ENCODE measurements around the gene NHLRC2. TPM values are rescaled to one million over a fixed set of nuclear protein-coding genes. Genes with fewer than 3 reads are reported as not detected.
"Not testable (repeated sequence)": the region's sequence is repeated elsewhere in the genome, so short reads cannot be mapped to it uniquely, and the experiment has no call there.

Gene NHLRC2
- total RNA-seq (2014; rRNA removed; shearing (Covaris generic); ENCODE audit: low replicate concordance), result 7.9 and 19.4 TPM in 2 replicates

DNA sequence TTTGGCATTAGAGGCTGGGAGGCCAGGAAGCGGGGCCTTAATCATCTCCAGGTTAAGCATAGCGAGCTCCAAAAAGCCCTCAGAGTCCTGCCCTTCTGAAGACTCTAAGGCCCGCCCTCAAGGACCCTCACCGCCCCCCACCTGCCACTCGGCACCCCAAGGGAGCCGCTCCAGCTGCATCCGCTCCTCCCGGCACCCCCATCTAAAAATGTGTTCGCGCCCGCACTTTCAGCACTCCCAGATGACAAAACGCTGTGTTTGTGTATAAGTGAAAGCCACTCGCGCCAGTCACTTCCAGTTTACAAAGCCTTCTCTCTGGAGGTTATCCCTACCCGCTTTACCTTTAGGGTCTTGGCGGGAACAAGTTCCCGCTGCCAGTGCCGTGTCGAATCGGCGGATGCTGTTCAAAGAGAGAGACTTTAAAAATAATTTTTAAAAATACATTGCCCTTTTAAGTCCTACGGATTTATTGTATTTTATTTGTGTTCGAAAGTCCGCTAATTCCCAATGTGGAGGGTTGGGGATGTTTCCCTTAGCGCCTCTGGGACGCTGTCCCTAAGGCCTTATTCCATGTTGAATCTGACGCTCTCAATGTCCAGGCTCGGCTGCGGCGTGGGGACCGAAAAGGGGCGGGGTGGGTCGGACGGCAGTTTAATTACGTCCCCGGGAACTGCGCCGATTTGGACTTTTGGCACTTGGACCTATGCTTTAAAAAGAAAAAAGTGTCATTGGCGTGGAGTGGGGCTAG, at the start of gene NHLRC2, which contains the start of gene DCLRE1A:
Gene NHLRC2 (plus strand): TSS at position 649 of the 748 bp plus-strand sequence. CDS start 212 bp downstream, outside the sequence.
Gene DCLRE1A (minus strand): TSS at position 70 of the 748 bp plus-strand sequence. CDS start 900 bp downstream, outside the sequence.
- no peaks in the 10 kb centered on the region for H3K9me3 ChIP-seq
- H3K36me3 ChIP-seq, result peaks cover 15% of the 10 kb centered on the region
- DNase-seq, result peak; percentile 80
- H3K27me3 ChIP-seq, result no peaks in the 10 kb centered on the region
- peak within 1 kb of the TSS; percentile 85 for H3K4me3 ChIP-seq

- DNase-seq, result no peak
- peaks cover 9% of the 10 kb centered on the region; the same call in 1 of the 2 replicates for H3K27me3 ChIP-seq
- H3K9me3 ChIP-seq, result no peaks in the 10 kb centered on the region
- no peak overlapping the region for H3K4me3 ChIP-seq
- no peaks in the 10 kb centered on the region for H3K36me3 ChIP-seq
Measured at GRCh38 chr10:113806503-113806902, 48.0 kb upstream of the NHLRC2 start.

GRCh38 chr10:113808168-113808567, 46.3 kb upstream of the NHLRC2 start:
- Histone ChIP-seq H3K27me3 (peaks cover 23% of the 10 kb centered on the region; the same call in 1 of the 2 replicates), H3K9me3 (no peaks in the 10 kb centered on the region), H3K4me3 (no peak overlapping the region), H3K36me3 (no peaks in the 10 kb centered on the region)
- no peak for DNase-seq

DNA sequence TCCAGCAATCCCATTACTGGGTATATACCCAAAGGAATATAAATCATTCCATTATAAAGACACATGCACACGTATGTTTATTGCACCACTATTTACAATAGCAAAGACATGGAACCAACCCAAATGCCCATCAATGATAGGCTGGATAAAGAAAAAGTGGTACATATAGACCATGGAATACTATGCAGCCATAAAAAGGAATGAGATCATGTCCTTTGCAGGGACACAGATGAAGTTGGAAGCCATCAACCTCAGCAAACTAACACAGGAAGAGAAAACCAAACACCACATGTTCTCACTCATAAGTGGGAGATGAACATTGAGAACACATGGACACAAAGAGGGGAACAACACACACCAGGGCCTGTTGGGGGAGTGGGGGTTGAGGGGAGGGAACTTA, 39.8 kb upstream of the NHLRC2 start:
- not testable (repeated sequence) for H3K4me3 ChIP-seq, DNase-seq, H3K36me3 ChIP-seq, H3K9me3 ChIP-seq
- H3K27me3 ChIP-seq, result peaks cover 14% of the 10 kb centered on the region; the same call in 1 of the 2 replicates

DNA sequence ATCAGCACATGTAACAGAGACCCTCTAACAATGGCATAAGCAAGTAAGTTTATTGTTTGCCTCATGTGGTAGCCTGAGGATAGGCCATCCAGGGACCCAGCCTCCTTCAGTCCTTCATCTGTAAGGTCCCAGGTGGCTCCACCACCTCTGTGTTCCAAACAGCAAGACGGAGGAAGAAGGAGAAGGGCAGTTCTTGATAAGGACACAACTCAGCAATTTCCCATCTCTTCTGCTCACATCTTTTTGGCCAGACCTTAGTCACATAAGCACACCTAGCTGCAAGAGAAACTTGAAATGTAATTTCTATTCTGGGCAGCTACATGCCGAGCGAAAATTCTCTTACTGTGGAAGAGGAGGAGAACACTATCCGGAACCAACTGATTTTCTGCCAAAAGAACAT, 34.5 kb upstream of the NHLRC2 start:
- Histone ChIP-seq H3K4me3 (no peak overlapping the region), H3K9me3 (no peaks in the 10 kb centered on the region), H3K36me3 (no peaks in the 10 kb centered on the region), H3K27me3 (no peaks in the 10 kb centered on the region)
- no peak for DNase-seq

- DNase-seq, result no peak
- H3K36me3 ChIP-seq, result no peaks in the 10 kb centered on the region
- H3K27me3 ChIP-seq, result no peaks in the 10 kb centered on the region
- no peaks in the 10 kb centered on the region for H3K9me3 ChIP-seq
- H3K4me3 ChIP-seq, result no peak overlapping the region
Measured at GRCh38 chr10:113820507-113820906, 34.0 kb upstream of the NHLRC2 start.

- not testable (repeated sequence) for H3K36me3 ChIP-seq, H3K4me3 ChIP-seq, H3K9me3 ChIP-seq, H3K27me3 ChIP-seq, DNase-seq
Measured at GRCh38 chr10:113821306-113821705, 33.2 kb upstream of the NHLRC2 start.

DNA sequence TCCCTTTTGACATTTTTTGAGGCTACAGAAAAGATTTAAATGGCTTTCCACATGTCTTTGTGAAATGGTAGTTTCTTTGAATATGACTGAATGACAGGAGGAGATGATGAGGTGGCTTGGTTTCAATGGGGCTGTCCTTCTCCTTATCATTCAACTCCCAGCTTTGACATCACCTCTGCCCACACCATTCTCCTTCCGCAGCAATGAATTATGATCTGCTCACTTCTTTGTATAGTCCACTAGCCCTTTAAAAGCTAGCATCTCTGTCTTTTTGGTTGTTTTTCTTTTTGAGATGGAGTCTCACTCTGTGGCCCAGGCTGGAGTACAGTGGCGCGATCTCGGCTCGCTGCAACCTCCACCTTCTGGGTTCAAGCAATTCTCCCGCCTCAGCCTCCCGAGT, 32.3 kb upstream of the NHLRC2 start:
- Histone ChIP-seq H3K9me3 (no peaks in the 10 kb centered on the region), H3K4me3 (no peak overlapping the region), H3K27me3 (no peaks in the 10 kb centered on the region), H3K36me3 (no peaks in the 10 kb centered on the region)
- no peak for DNase-seq

DNA sequence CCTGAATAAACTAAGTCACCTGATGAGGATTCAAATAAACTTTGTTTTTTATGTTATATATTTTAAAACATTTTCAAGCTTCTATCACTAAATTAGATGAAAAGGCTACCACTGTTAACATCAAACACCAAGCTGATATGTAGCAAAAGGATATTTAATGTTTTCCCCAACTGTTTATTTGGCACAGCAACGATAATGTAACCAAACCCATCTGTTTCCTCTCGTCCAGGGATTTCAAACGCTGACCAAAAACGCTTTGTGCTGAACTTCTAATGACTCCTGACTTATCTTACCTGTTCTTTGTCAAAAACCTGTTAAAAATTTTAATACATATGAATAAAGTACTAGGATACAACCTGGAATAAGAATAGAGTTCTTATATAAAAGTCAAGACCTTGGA, 31.1 kb upstream of the NHLRC2 start:
- Histone ChIP-seq H3K9me3 (no peaks in the 10 kb centered on the region), H3K4me3 (no peak overlapping the region), H3K36me3 (no peaks in the 10 kb centered on the region), H3K27me3 (no peaks in the 10 kb centered on the region)
- no peak for DNase-seq

DNA sequence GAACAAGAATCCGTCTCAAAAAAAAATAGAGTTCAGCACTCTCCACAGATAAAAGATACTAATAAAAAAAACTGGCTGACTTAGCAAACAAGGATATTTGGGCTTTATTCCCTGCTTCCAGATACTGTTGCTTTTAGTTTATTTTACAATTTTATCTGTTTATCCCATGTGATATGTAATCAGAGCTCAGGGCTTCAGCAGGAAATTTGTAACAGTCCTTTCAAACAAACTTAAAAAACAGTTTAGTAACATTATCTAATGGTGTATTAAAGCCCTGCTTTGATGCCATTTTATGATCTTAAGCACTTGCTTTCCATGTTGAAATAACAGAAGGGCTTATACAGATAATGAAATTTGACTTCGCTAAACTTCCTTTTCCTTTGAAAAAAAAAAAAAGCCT, 28.7 kb upstream of the NHLRC2 start:
- Histone ChIP-seq H3K4me3 (no peak overlapping the region), H3K36me3 (no peaks in the 10 kb centered on the region), H3K9me3 (no peaks in the 10 kb centered on the region), H3K27me3 (no peaks in the 10 kb centered on the region; the same call in 1 of the 2 replicates)
- no peak for DNase-seq

- not testable (repeated sequence) for H3K9me3 ChIP-seq, H3K4me3 ChIP-seq, H3K36me3 ChIP-seq, DNase-seq, H3K27me3 ChIP-seq
Measured at GRCh38 chr10:113828567-113828966, 25.9 kb upstream of the NHLRC2 start.

- Histone ChIP-seq H3K9me3 (no peaks in the 10 kb centered on the region), H3K36me3 (peaks cover 7% of the 10 kb centered on the region), H3K4me3 (no peak overlapping the region), H3K27me3 (no peaks in the 10 kb centered on the region)
- no peak for DNase-seq
Measured at GRCh38 chr10:113842171-113842570, 12.3 kb upstream of the NHLRC2 start.

DNA sequence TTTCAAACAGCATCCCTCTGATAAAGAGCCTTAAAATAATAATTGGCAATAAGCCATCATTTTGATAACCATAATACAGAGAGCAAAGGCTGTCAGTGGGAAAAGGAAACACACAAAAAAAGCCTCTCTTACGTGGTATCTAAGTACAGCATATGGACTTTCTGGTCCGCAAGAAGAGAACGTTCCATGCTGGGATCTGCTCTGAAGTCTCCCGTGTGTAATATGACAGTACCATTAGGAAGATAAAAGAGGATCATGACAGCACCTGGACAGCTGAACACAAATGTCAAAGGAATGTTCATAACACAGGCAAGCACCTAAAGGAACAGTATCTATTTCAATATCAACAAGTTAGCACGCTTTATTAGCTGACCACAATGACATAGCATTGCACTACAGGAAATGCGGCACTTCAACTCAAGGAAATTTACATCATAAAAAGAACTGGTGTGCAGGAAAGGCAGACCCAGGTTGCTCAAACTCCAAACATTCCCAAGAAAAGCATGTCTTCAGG, 10.4 kb upstream of the NHLRC2 start:
- H3K27me3 ChIP-seq, result no peaks in the 10 kb centered on the region
- H3K9me3 ChIP-seq, result no peaks in the 10 kb centered on the region
- H3K36me3 ChIP-seq, result peaks cover 7% of the 10 kb centered on the region
- no peak overlapping the region for H3K4me3 ChIP-seq
- DNase-seq, result no peak

DNA sequence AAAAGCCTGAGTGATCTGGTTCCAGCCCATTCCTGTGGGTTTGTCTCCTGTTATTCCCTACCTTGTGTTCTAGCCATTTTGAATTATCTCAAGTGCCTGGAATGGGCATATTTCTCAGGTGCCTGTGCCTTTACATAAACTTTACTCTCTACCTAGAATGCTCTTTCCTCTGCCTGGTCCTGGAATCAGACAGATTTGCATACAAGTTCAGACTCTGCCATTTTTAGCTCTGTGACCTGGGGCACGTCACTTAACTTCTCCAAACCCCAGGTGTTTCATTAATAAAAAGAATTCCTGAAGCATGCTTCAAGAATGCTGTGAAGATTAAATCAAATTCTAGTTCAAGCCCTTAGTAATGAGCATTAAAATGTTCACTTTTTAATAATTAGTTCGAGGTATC, 8.4 kb upstream of the NHLRC2 start:
- Histone ChIP-seq H3K4me3 (no peak overlapping the region), H3K9me3 (no peaks in the 10 kb centered on the region), H3K27me3 (no peaks in the 10 kb centered on the region), H3K36me3 (peaks cover 12% of the 10 kb centered on the region)
- no peak for DNase-seq

DNA sequence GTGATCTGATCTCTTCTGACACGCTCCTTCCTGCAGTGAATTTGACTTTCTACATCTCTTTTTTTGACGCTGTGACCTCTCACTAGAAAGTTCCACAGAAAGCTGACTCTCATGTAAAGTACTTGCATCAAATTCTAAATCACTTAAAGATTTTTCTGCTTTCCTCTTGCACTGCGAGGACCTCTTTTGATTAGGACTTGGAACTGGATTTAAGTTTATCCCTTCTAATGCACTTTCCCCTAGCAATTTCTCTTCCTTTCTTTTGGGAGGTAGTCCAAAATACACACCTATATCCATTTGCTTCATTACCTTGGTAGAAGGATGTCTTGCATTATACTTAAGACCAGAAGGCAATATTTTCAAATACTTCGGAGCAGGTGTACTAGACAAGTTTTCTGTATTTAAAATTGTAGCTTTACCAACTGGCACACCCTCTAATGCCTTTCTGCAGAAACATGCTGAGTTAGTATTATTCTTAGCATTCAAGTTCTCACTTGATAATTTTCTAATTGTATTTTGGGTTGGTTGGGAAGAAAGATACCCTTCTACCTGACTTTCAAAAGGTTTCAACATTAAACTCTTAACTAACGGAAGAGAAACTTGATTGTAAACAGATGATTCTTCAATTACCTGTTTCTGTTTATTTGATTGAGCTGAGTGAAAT, 5.2 kb upstream of the NHLRC2 start:
- Histone ChIP-seq H3K9me3 (no peaks in the 10 kb centered on the region), H3K36me3 (peaks cover 7% of the 10 kb centered on the region), H3K27me3 (no peaks in the 10 kb centered on the region), H3K4me3 (no peak overlapping the region)
- DNase-seq, result no peak

- no peak for DNase-seq
- H3K4me3 ChIP-seq, result no peak overlapping the region
- peaks cover 7% of the 10 kb centered on the region for H3K36me3 ChIP-seq
- no peaks in the 10 kb centered on the region for H3K9me3 ChIP-seq
- no peaks in the 10 kb centered on the region for H3K27me3 ChIP-seq
Measured at GRCh38 chr10:113849946-113850345, 4.5 kb upstream of the NHLRC2 start.

DNA sequence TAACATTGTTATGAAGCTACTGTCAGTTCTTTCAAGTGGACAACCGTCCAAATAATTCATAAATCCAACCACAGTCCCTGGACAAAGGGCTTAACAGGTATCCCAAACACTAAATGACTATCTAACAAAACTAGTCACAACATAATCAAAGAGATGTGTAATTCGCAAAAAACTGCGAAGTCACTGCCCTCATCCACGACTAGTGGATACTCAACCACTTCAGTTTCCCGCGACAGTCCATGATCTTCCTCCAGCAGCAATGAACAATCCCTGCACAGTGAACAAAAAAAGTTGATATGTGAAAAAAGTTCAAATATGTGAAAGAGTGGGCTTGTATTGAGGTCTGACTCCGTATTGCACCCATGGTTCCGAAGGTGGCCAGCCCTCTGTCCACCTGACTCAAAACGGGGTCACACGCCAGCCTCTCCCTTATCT, 866 bp upstream of the NHLRC2 start:
- no peaks in the 10 kb centered on the region for H3K27me3 ChIP-seq
- peaks cover 9% of the 10 kb centered on the region for H3K36me3 ChIP-seq
- DNase-seq, result no peak
- H3K9me3 ChIP-seq, result no peaks in the 10 kb centered on the region
- peak overlapping the region; percentile 85 for H3K4me3 ChIP-seq

Measured in MG63 (cell line).